SU-DHL-6 (cell line): Measurements from ENCODE around the gene DIS3L2.
"Not testable (repeated sequence)": the region's sequence is repeated elsewhere in the genome, so short reads cannot be mapped to it uniquely, and the experiment has no call there.

Experiments used
- CTCF ChIP-seq: fragments of 200-600 bp; sonication (generic); IDR thresholded peaks from one replicate; pipeline ENCODE4 v1.5.1; 2017; ENCODE audit warnings: antibody characterized with exemption, mild to moderate bottlenecking, low read length, moderate library complexity; ENCODE audit not compliant: insufficient read depth, poor library complexity, severe bottlenecking
- EZH2phosphoT487 ChIP-seq: fragments of 200-600 bp; sonication (generic), shearing (Covaris generic); conservative IDR thresholded peaks from 2 replicates; pipeline ENCODE4 v1.6.1; 2018; ENCODE audit warnings: mild to moderate bottlenecking, antibody characterized with exemption, low read length, moderate library complexity, mixed read lengths

GRCh38 chr2:232176587-232176986, 215.1 kb downstream of the DIS3L2 start:
- not testable (repeated sequence) for TF ChIP-seq CTCF, EZH2phosphoT487
